ENCODE results near the gene MYL12B. TPM values are rescaled to one million over a fixed set of nuclear protein-coding genes. Genes with fewer than 3 reads are reported as not detected.
"Not testable (repeated sequence)": the region's sequence is repeated elsewhere in the genome, so short reads cannot be mapped to it uniquely, and the experiment has no call there.

Gene MYL12B
- polyA plus RNA-seq, 1 experiment: 787 TPM

GRCh38 chr18:3269241-3269913, 7.4 kb downstream of the MYL12B start:
- no peak for TF ChIP-seq CTCF (IDR thresholded peaks at IDR 0.05; ENCODE audit: low read depth, low read length)
- Histone ChIP-seq H3K27me3 (ENCODE audit: control insufficient read depth, insufficient read depth, low read length) (no peaks in the 10 kb centered on the region), H3K9me3 (ENCODE audit: control insufficient read depth, insufficient read depth, low read length) (no peaks in the 10 kb centered on the region), H3K4me3 (ENCODE audit: low read depth, low read length) (no peak overlapping the region), H3K27ac (ENCODE audit: low read depth, low read length) (no peak overlapping the region)
- no peak for DNase-seq (ENCODE audit: low read depth, low spot score)
- CTCF ChIA-PET: no interaction called here
- POLR2A ChIA-PET: no interaction called here

GRCh38 chr18:3269914-3270299, 8.0 kb downstream of the MYL12B start:
- H3K27ac ChIP-seq (ENCODE audit: low read depth, low read length): no peak overlapping the region
- no peaks in the 10 kb centered on the region for H3K27me3 ChIP-seq (ENCODE audit: control insufficient read depth, insufficient read depth, low read length)
- CTCF ChIA-PET: no interaction called here
- no peak overlapping the region for H3K4me3 ChIP-seq (ENCODE audit: low read depth, low read length)
- TF ChIP-seq CTCF (IDR thresholded peaks at IDR 0.05; ENCODE audit: low read depth, low read length): no peak
- POLR2A ChIA-PET: no interaction called here
- DNase-seq (ENCODE audit: low read depth, low spot score): no peak
- no peaks in the 10 kb centered on the region for H3K9me3 ChIP-seq (ENCODE audit: control insufficient read depth, insufficient read depth, low read length)

- ChIA-PET POLR2A (no interaction called here), CTCF (interaction anchor here (0.7 to 7.1 kb wide), 2 partner anchors 9 to 393 kb away, joined by 3 to 48 read pairs; no protein-coding TSS in a partner anchor)
- no peak for DNase-seq (ENCODE audit: low read depth, low spot score)
- Histone ChIP-seq H3K9me3 (ENCODE audit: control insufficient read depth, insufficient read depth, low read length) (no peaks in the 10 kb centered on the region), H3K27ac (ENCODE audit: low read depth, low read length) (no peak overlapping the region), H3K4me3 (ENCODE audit: low read depth, low read length) (no peak overlapping the region), H3K27me3 (ENCODE audit: control insufficient read depth, insufficient read depth, low read length) (no peaks in the 10 kb centered on the region)
- TF ChIP-seq CTCF (IDR thresholded peaks at IDR 0.05; ENCODE audit: low read depth, low read length): no peak
Measured at GRCh38 chr18:3273042-3273441, 11.1 kb downstream of the MYL12B start.

- POLR2A ChIA-PET; DNase-seq (ENCODE audit: low read depth, low spot score); H3K4me3 ChIP-seq (ENCODE audit: low read depth, low read length); H3K27ac ChIP-seq (ENCODE audit: low read depth, low read length); H3K9me3 ChIP-seq (ENCODE audit: control insufficient read depth, insufficient read depth, low read length); H3K27me3 ChIP-seq (ENCODE audit: control insufficient read depth, insufficient read depth, low read length): not testable (repeated sequence)
- CTCF ChIA-PET: interaction anchor here (0.6 to 7.1 kb wide), 5 partner anchors 20 to 592 kb away, joined by 3 to 48 read pairs (median 4); no protein-coding TSS in a partner anchor
Measured at GRCh38 chr18:3277643-3278213, 15.8 kb downstream of the MYL12B start.

- ChIA-PET POLR2A (no interaction called here), CTCF (interaction anchor here (0.5 to 7.1 kb wide), 6 partner anchors 19 to 719 kb away, joined by 3 to 48 read pairs (median 4); no protein-coding TSS in a partner anchor)
- Histone ChIP-seq H3K27ac (ENCODE audit: low read depth, low read length) (no peak overlapping the region), H3K4me3 (ENCODE audit: low read depth, low read length) (no peak overlapping the region), H3K27me3 (ENCODE audit: control insufficient read depth, insufficient read depth, low read length) (no peaks in the 10 kb centered on the region), H3K9me3 (ENCODE audit: control insufficient read depth, insufficient read depth, low read length) (no peaks in the 10 kb centered on the region)
- no peak for DNase-seq (ENCODE audit: low read depth, low spot score)
- no peak for TF ChIP-seq CTCF (IDR thresholded peaks at IDR 0.05; ENCODE audit: low read depth, low read length)
Measured at GRCh38 chr18:3279201-3280185, 17.6 kb downstream of the MYL12B start.

All from AG04450 (cell line).